Ascending aorta (tissue), 2 donors: ENCODE measurements around the gene NPW. TPM values are rescaled to one million over a fixed set of nuclear protein-coding genes. Genes with fewer than 3 reads are reported as not detected.

Experiments used
- DNase-seq, 2 donors: peaks; one replicate each; pipeline ENCODE4 v3.0.0-alpha.2; 2019; ENCODE audit warnings: low spot score in 2 of 2
- H3K27ac ChIP-seq, 2 donors: fragments of 200-600 bp; sonication (generic); one replicate each; pipeline ENCODE4 v1.5.1; 2016 to 2017; ENCODE audit warnings: mild to moderate bottlenecking in 1 of 2
- H3K27me3 ChIP-seq: fragments of 200-600 bp; sonication (generic); one replicate; pipeline ENCODE4 v1.5.1; 2017
- H3K36me3 ChIP-seq, 2 donors: fragments of 200-600 bp; sonication (generic); one replicate each; pipeline ENCODE4 v1.5.1; 2016
- H3K4me1 ChIP-seq, 2 donors: fragments of 200-600 bp; sonication (generic); one replicate each; pipeline ENCODE4 v1.5.1; 2016 to 2017; ENCODE audit warnings: mild to moderate bottlenecking in 1 of 2
- H3K4me3 ChIP-seq, 2 donors: fragments of 200-600 bp; sonication (generic); one replicate each; pipeline ENCODE4 v1.5.1; 2016 to 2017; ENCODE audit warnings: mild to moderate bottlenecking in 1 of 2
- H3K9me3 ChIP-seq, 2 donors: fragments of 200-600 bp; sonication (generic); one replicate each; pipeline ENCODE4 v1.5.1; 2016
- intact Hi-C: fragments of 100-400 bp; cut with DNase I; formaldehyde crosslinking; loops from one replicate; pipeline ENCODE4 v1.15.1; 2023
- total RNA-seq: library from RNA; depleted of rRNA; stranded (reverse); fragments of >200 nt; gene quantifications from one replicate; pipeline ENCODE4 v1.1.0, GENCODE V29; 2016
- TF ChIP-seq, protein P1 (sequence below), 3 experiments: fragments of 200-600 bp in 2 of 3; fragments of 450-650 bp in 1 of 3; sonication (generic) in 2 of 3; IDR thresholded peaks; one replicate each; pipeline ENCODE4 v1.5.1; 2016 to 2019; ENCODE audit warnings: antibody characterized with exemption in 3 of 3, mild to moderate bottlenecking in 1 of 3, moderate library complexity in 1 of 3

The NPW gene
- total RNA-seq, 1 donor from 2014 or later: not detected

DNA sequence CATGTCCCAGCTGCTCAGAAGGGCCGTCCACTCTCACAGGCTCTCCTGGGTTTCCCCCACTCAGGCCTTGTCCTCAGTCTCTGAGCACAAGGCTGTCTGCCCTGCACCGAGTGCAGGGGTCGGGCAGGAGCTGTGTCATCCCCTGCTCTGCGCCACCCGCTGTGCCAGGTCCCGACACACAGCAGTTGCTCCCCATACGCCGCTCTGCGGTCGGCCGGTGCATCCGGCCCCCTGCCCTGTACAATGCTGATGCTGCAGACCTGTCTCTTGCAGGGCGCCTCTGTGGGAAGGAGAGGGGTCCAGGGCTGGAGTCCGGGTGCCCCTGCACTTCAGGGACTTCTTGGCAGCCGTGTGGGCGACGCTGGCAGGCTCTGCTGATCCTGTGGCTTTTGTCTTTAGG, 34.3 kb downstream of the NPW start:
- H3K4me3 ChIP-seq: no peak overlapping the region
- H3K4me1 ChIP-seq: peaks cover 0 to 4% of the 10 kb centered on the region in 2 donors
- no peak overlapping the region for H3K27ac ChIP-seq
- DNase-seq: no peak
- H3K36me3 ChIP-seq: peaks cover 50 to 69% of the 10 kb centered on the region in 2 donors
- H3K9me3 ChIP-seq: no peaks in the 10 kb centered on the region
- intact Hi-C loops: no loop called here
- no peaks in the 10 kb centered on the region for H3K27me3 ChIP-seq
- TF ChIP-seq, protein P1, sequence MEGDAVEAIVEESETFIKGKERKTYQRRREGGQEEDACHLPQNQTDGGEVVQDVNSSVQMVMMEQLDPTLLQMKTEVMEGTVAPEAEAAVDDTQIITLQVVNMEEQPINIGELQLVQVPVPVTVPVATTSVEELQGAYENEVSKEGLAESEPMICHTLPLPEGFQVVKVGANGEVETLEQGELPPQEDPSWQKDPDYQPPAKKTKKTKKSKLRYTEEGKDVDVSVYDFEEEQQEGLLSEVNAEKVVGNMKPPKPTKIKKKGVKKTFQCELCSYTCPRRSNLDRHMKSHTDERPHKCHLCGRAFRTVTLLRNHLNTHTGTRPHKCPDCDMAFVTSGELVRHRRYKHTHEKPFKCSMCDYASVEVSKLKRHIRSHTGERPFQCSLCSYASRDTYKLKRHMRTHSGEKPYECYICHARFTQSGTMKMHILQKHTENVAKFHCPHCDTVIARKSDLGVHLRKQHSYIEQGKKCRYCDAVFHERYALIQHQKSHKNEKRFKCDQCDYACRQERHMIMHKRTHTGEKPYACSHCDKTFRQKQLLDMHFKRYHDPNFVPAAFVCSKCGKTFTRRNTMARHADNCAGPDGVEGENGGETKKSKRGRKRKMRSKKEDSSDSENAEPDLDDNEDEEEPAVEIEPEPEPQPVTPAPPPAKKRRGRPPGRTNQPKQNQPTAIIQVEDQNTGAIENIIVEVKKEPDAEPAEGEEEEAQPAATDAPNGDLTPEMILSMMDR (IDR thresholded peaks at IDR 0.05): no peak

DNA sequence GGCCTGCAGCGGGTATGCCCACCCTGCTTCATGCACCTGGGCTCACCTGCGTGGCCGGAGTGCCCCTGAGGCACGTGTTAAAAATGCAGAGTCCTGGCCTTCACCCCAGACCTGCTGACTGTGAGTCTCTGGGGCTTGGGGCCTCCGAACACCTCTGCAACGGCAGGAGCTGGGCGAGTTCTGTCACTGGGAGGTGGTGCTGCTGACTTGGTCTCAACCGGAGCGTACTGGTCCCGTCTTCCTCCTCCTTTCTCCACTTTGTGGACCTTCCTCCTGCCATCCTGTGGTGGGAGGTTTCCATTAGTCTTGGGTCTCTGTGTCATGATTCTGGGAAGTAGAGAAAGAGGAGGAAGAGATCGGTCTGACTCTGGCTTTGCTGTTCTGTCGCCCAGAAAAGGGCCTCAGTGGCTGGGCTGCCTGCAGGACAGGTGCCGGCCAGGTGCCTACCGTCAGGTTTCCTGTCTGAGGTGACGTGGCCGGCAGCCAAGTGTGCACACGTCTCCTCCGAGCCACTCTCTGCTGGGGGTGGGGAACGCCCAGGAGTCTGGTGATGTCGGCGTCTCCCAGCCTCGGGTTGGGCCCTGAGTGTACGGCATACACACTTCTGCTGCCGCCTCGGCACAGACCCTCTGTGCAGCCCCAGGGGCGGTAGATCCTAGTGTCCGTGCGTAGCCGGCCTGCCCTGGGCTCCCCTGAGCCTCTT, 35.1 kb downstream of the NPW start:
- H3K27me3 ChIP-seq: no peaks in the 10 kb centered on the region
- no peak for DNase-seq
- no peaks in the 10 kb centered on the region for H3K4me1 ChIP-seq
- peaks cover 51 to 70% of the 10 kb centered on the region in 2 donors for H3K36me3 ChIP-seq
- intact Hi-C loops: no loop called here
- H3K9me3 ChIP-seq: no peaks in the 10 kb centered on the region
- no peak overlapping the region for H3K27ac ChIP-seq
- TF ChIP-seq, protein P1 (IDR thresholded peaks at IDR 0.05): no peak
- no peak overlapping the region for H3K4me3 ChIP-seq

DNA sequence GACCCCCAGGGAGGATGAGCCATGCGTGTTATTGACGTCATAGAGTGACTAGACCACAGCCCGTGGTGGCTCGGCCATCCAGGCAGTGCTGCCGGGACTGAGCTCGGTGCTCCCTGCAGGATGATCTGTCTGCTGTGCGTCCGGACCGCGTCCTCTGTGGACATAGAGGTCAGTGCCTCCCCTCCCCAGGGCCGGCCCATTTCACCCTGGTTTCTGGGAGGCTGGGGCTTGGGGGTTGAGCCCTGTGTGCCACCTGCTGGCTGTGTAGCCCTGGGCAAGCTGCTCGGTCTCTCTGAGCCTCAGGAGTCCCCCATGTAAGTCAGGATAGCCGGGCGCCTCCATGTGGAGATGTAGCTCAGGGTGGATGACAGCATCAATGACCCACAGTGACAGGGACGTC, 36.5 kb downstream of the NPW start:
- TF ChIP-seq, protein P1 (IDR thresholded peaks at IDR 0.05): peak in 2 of 3 experiments; percentile 16 to 20
- Histone ChIP-seq H3K27me3 (no peaks in the 10 kb centered on the region), H3K4me3 (no peak overlapping the region), H3K4me1 (no peaks in the 10 kb centered on the region), H3K9me3 (no peaks in the 10 kb centered on the region), H3K27ac (no peak overlapping the region), H3K36me3 (peaks cover 50 to 80% of the 10 kb centered on the region in 2 donors)
- DNase-seq: no peak
- intact Hi-C loops: no loop called here

DNA sequence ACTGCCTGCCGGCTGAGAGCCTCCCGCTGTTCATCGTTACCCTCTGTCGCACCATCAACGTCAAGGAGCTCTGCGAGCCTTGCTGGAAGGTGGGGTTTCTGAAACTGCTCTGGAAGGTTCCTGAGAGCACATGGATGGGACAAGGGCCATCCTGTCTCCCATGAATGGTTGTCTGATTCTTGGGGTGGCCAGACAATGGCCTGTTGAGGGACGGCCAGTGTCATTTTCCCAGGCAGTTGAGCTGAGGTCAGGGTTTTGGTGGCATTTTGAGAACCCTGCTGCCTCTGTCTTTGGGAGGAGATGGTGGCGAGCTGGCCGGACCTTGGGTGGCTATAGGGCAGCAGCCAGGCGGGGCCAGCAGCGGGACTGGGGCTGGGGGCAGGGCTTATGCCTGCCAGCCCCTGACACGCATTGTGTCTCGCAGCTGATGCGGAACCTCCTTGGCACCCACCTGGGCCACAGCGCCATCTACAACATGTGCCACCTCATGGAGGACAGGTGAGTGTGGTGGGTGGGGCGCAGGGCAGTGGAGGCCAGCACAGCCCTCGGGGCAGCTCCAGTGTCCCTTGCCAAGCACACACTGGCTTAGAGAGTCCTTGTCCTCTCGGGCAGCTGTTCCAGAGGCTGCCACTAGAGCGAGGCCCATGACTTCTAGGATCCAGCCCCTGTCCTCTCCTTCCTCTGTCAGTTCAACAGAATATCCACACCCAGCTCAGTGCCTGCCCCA, 37.3 kb downstream of the NPW start:
- H3K27me3 ChIP-seq: no peaks in the 10 kb centered on the region
- H3K27ac ChIP-seq: no peak overlapping the region
- TF ChIP-seq, protein P1 (IDR thresholded peaks at IDR 0.05): no peak
- peaks cover 51 to 78% of the 10 kb centered on the region in 2 donors for H3K36me3 ChIP-seq
- no peaks in the 10 kb centered on the region for H3K4me1 ChIP-seq
- H3K9me3 ChIP-seq: no peaks in the 10 kb centered on the region
- no peak overlapping the region for H3K4me3 ChIP-seq
- intact Hi-C loops: no loop called here
- no peak for DNase-seq

DNA sequence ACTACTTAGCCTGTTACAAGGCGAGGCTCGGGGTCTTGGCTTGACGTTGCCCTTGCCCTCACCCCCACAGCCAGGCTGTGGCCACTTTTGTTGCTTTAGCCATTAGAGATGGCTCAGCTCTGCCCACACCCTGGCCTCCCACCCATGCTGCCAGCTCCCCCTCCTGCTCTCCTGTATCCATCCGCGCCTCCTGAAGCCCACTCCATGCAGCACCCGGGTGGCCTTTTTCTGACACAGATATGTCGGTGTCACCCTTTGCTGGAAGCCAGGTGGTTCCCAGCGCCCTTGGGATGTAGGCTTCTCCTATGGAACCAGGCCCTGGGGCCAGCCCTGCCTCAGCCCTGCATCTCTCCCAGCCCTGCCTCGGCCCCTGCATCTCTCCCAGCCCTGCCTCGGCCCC, 37.9 kb downstream of the NPW start:
- intact Hi-C loops: no loop called here
- Histone ChIP-seq H3K4me3 (no peak overlapping the region), H3K4me1 (no peaks in the 10 kb centered on the region), H3K27ac (no peak overlapping the region), H3K36me3 (peaks cover 56 to 80% of the 10 kb centered on the region in 2 donors), H3K27me3 (no peaks in the 10 kb centered on the region), H3K9me3 (no peaks in the 10 kb centered on the region)
- TF ChIP-seq, protein P1 (IDR thresholded peaks at IDR 0.05): no peak
- no peak for DNase-seq
